IPS-20b (cell line): Measurements from ENCODE around the gene RBM33.

Experiments used
- H3K27ac ChIP-seq: one replicate; pipeline ENCODE4 v1.5.1; 2013; ENCODE audit warnings: low read length
- H3K27me3 ChIP-seq: 2 replicates; pipeline ENCODE4 v1.6.1; 2013; ENCODE audit warnings: mild to moderate bottlenecking, low read length, inconsistent platforms; ENCODE audit not compliant: insufficient read depth
- H3K36me3 ChIP-seq: 2 replicates; pipeline ENCODE4 v1.6.1; 2013; ENCODE audit warnings: low read depth, mild to moderate bottlenecking, inconsistent platforms, low read length, moderate library complexity; ENCODE audit not compliant: insufficient read depth
- H3K4me1 ChIP-seq: 2 replicates; pipeline ENCODE4 v1.6.1; 2013; ENCODE audit warnings: mild to moderate bottlenecking, control low read depth, inconsistent platforms, low read length, moderate library complexity; ENCODE audit not compliant: insufficient read depth
- H3K4me3 ChIP-seq: 2 replicates; pipeline ENCODE4 v1.5.1; 2013; ENCODE audit warnings: mild to moderate bottlenecking, low read length, inconsistent platforms
- H3K9ac ChIP-seq: 2 replicates; pipeline ENCODE4 v1.6.1; 2013; ENCODE audit warnings: low read depth, mild to moderate bottlenecking, inconsistent platforms, low read length, moderate library complexity
- H3K9me3 ChIP-seq: 2 replicates; pipeline ENCODE4 v1.6.1; 2013; ENCODE audit warnings: mild to moderate bottlenecking, low read depth, low read length, inconsistent platforms; ENCODE audit not compliant: insufficient read depth

Gene RBM33

DNA sequence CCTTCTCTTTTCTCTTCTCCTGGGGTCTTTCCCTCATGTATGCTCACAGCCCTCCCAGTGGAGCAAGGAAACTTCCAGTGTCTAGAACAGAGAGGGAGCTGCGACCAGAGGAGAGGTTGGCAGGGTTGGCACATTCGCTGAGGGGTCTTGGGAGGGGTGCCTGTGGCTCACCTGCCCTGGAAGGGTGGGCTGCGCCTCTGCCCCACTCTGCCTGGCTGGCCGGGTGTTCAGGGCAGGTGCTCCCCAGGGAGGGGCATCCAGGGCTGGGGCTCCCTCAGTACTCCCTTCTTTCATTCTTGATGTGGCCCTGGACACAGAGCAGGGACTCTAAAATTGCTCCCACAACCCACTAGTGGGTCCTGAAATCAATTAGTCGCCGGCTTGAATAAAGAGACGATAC lies 150.9 kb downstream of the RBM33 start:
- H3K9me3 ChIP-seq, result no peaks in the 10 kb centered on the region
- H3K27ac ChIP-seq, result no peak overlapping the region
- no peak overlapping the region for H3K9ac ChIP-seq
- H3K4me1 ChIP-seq, result no peaks in the 10 kb centered on the region
- H3K4me3 ChIP-seq, result no peak overlapping the region
- H3K27me3 ChIP-seq, result peaks cover 60% of the 10 kb centered on the region
- H3K36me3 ChIP-seq, result no peaks in the 10 kb centered on the region

DNA sequence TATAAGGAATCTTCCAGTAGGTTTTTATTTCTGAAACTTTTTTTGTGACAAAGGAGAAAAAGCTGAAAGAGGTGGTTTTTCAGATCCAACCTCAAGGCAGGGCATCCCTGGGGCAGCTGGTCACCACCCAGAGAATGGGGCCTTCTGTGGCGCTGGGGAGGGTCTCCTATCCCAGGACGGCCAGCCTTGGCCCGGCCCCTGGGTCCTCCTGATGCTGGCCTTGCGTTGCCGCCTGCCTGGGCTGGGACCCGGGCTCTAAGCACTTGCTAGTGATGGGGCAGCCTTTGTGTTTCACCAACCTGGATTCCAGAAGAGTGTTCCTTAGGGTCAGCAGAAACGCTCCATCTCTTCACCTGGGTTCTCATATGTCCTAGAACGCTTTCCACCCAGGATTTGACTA lies 151.5 kb downstream of the RBM33 start:
- no peaks in the 10 kb centered on the region for H3K4me1 ChIP-seq
- H3K4me3 ChIP-seq, result no peak overlapping the region
- H3K36me3 ChIP-seq, result no peaks in the 10 kb centered on the region
- H3K27ac ChIP-seq, result no peak overlapping the region
- H3K9ac ChIP-seq, result no peak overlapping the region
- H3K9me3 ChIP-seq, result no peaks in the 10 kb centered on the region
- H3K27me3 ChIP-seq, result peaks cover 64% of the 10 kb centered on the region

DNA sequence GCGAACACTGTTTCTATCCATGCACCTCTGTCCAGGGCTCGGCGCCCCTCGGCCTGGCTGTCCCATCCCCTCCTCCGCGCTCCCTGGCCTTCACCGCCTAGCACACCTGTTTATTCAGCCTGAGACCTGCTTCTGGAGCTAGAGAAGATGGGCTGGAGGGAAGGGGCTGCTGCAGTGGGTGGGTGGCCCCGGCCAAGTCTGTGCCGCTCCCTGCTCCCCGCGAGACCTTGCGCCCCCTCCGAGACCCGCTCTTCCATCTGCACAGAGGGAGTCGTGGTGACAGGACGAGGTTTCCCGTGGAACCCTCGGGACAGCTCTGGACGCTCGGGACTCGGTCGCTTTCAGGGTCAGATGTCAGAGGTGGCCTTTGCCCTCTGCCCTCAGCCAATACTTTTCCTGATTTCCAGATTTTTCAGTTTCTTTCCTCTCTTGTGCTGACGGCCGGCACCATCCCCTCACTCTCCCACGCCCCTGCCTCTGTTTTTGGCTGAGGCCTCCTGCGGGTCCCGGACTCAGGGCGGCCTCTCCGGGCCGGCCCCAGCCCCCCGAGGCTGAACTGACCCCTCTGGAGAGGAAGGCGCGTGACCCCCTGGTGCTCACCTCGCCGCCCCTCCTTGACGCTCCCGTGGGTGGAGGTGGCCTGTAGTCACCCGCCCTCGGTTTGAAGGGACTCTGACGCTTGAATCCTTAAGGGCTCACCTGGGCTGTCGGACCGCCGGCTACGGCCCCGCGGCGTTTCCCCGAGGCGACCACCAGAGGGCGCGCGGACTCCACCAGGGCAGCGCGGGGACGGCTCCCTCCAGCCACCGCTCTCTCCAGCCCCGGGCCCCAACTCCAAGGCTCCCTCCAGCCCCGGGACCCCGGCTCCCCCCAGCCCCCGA lies 152.2 kb downstream of the RBM33 start:
- Histone ChIP-seq H3K9ac (no peak overlapping the region), H3K27ac (no peak overlapping the region), H3K4me1 (no peaks in the 10 kb centered on the region), H3K36me3 (no peaks in the 10 kb centered on the region), H3K27me3 (peaks cover 64% of the 10 kb centered on the region), H3K9me3 (no peaks in the 10 kb centered on the region), H3K4me3 (peak overlapping the region; percentile 46; the same call in 1 of the 2 replicates)

DNA sequence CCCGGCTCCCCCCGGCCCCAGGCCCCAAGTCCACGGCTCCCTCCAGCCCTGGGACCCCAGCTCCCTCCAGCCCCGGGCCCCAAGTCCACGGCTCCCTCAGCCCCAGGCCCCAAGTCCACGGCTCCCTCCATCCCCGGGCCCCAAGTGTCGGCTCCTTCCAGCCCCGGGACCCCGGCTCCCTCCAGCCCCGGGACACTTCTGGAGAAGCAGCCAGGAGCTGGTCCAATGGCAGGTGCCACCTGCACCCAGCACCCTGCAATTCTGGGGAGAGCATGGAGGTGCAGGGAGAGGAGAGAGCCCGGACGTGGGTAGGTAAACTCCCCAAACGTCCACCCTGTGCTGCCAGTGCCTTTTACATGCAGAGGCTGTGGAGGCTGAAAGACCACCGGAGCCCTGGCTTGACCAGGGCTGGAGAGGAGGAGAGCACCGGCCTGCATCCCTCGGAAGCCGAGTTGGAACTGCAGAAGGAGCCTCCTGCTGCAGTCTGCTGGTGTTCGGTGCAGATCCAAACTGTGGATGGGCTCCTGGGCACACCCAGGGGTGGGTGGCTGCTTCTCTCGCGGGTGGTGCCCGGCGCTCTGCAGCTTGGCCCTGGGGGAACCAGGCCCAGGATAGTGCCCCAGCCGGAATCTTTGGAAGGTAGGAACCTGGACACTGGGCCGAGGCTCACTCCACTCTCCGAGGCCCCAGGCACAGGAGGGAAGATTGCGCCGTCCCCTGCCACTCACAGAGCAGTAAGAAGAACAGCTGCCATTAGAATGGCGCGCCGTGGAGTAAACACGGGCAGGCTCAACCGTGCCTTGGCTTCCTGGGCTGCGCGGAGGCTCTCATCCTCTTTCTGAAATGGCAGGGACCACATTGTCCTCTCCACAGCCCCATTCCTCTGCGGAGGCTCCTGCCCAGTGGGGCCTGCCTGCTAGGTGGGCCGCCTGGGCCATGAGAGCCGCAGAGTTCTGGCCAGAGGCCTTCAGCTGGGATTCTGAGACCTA lies 153.1 kb downstream of the RBM33 start:
- Histone ChIP-seq H3K9me3 (no peaks in the 10 kb centered on the region), H3K27me3 (peaks cover 72% of the 10 kb centered on the region), H3K4me3 (no peak overlapping the region), H3K36me3 (no peaks in the 10 kb centered on the region), H3K4me1 (no peaks in the 10 kb centered on the region), H3K9ac (no peak overlapping the region), H3K27ac (no peak overlapping the region)

DNA sequence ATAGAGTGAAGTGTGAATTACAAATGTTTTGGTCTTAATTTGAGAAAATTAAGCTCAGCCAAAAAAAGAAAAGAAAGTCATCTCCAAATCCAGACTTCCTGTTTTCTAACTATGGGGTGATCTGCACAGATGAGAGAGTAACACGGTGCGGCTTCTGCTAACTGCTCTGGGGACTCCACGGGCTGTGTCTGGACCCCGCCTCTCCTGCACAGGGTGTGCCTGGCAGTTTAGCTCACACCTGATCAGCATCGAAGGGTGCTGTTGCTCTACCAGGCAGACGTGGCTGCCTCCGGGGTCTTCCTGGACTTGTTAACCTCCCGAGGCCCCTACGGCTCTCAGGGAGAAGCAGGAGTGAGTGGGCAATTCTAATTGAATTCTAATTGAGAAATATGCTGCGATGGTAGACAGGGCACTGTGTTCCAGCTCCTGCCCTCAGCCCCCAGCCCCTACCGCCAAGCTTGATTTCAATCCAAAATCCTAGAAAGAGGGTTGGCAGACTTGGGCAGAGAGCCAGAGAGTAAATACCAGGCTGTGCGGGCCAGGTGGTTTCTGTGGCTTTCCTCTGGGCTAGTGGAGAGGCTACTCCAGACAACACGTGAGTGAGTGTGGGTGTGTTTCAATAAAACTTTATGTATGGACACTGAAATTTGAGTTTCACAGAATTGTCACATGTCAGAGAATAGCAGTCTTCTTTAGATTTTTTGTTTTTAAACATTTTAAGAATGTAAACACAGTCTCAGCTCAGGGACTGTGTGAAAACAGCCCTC lies 154.4 kb downstream of the RBM33 start:
- H3K9ac ChIP-seq, result no peak overlapping the region
- no peaks in the 10 kb centered on the region for H3K36me3 ChIP-seq
- H3K27me3 ChIP-seq, result peaks cover 85% of the 10 kb centered on the region
- no peaks in the 10 kb centered on the region for H3K4me1 ChIP-seq
- no peak overlapping the region for H3K27ac ChIP-seq
- H3K4me3 ChIP-seq, result no peak overlapping the region
- no peaks in the 10 kb centered on the region for H3K9me3 ChIP-seq

DNA sequence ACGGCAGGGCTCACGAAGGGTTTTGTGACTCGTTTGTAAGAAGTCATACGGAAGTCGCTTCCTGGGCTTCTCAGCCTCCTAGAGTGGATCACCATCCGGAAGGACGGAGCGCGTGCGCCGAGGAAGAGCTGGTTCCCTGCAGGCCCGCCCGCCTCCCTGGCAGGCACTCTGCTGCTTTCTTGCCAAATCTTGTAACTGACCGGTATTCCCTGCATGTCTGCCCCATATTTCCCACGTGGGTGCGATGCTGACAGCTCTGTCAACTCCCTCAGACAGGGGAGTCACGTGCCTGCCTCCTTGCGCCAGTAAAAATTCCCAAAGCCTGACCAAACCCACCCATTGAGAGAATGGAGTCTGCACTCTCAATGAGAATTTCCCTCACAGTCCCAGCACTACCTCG lies 155.1 kb downstream of the RBM33 start:
- Histone ChIP-seq H3K9me3 (no peaks in the 10 kb centered on the region), H3K27me3 (peaks cover 91% of the 10 kb centered on the region), H3K36me3 (no peaks in the 10 kb centered on the region), H3K4me3 (no peak overlapping the region), H3K9ac (no peak overlapping the region), H3K27ac (no peak overlapping the region), H3K4me1 (no peaks in the 10 kb centered on the region)

DNA sequence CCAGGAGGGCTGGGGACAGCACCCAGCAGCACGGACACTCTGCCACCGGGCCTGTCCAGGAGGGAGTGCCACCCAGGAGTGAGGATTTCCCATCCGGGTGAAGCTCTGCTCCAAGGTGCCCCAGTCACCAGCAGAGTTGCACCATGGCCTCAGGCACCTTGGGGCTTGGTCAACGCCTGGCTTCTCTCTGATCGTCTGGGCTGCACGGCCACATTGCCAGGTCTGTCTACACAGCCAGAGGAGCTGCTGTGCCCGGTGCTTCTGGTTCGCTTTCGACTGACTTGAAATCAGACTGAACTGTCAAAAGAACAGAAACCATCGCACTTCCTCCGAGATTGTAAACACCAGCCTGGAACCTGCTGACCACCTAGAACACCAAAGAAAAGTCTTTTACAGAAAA lies 155.8 kb downstream of the RBM33 start:
- Histone ChIP-seq H3K9me3 (no peaks in the 10 kb centered on the region), H3K27ac (no peak overlapping the region), H3K36me3 (no peaks in the 10 kb centered on the region), H3K27me3 (peaks cover 97% of the 10 kb centered on the region), H3K9ac (no peak overlapping the region), H3K4me3 (no peak overlapping the region), H3K4me1 (no peaks in the 10 kb centered on the region)

DNA sequence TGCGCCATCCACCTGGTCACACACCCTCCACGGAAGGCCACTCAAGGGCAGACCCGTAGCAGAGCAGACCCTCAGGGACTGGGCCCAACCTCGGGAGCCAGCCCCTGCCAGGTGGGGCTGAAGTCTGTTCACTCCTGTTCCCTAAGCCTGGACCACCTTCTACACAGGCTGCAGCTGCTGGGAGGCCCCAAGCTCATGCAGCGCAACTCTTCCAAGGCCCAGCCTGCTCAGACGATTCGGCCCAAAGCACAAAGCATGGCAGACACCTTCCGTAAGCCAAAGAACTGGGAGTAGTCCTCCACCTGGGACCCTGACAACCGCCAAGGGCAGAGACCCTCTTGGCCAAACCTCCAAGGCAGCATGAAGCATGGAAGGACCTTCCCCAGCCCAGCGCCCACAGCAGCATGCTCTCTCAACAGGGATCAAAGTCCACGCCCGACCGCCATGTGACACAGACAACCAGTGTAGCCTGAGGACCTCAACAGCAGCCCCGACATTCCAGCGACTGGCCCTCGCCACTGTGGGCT lies 156.3 kb downstream of the RBM33 start:
- H3K27me3 ChIP-seq, result peaks cover 97% of the 10 kb centered on the region
- H3K9me3 ChIP-seq, result no peaks in the 10 kb centered on the region
- no peaks in the 10 kb centered on the region for H3K36me3 ChIP-seq
- no peak overlapping the region for H3K4me3 ChIP-seq
- H3K4me1 ChIP-seq, result no peaks in the 10 kb centered on the region
- no peak overlapping the region for H3K9ac ChIP-seq
- no peak overlapping the region for H3K27ac ChIP-seq

DNA sequence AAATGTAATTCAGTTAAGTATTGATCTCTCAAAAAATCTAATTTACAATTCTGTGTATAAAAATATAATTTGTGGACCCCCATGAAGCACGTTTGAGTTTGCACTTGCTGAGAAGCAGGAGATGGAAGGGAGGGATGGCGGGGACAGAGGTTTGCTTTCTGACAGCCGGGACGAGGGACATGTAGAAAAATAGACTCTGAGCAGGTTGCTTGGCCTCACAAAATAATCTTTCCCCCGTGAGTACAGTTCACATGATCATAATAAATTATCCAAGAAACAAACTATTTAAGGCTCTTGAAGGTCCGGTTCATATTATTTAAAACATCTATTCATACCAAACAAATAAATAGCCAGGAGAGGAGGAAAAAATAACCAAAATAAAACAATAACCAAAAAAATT lies 157.8 kb downstream of the RBM33 start:
- Histone ChIP-seq H3K27me3 (peaks cover 100% of the 10 kb centered on the region), H3K9me3 (no peaks in the 10 kb centered on the region), H3K4me1 (peaks cover 5% of the 10 kb centered on the region; the same call in 1 of the 2 replicates), H3K27ac (no peak overlapping the region), H3K4me3 (no peak overlapping the region), H3K36me3 (no peaks in the 10 kb centered on the region), H3K9ac (no peak overlapping the region)

DNA sequence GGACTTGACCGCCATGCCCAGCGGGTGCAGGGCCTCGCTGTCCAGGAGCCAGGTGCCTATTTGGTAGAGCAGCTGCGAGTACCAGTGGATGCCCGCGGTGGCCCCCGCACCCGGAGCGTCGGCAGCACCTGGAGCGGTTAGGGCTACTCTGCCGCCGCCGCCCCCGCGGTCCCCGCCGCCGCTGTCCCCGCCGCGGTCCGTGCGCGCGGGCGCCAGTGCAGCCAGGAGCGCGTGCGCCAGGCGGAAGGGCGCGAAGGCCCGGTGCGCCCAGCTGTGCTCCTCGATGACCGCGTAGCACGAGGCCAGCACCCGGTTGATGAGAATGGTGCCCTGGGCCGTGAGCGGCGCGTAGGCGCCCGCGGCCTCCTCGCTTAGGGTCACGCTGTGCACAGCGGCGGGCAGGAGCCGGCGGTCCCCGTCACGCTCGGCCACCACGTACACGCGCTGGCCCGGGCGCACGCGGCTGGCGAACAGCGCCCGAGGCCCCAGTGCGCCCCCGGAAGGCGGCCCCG lies 158.5 kb downstream of the RBM33 start:
- Histone ChIP-seq H3K27ac (no peak overlapping the region), H3K9me3 (no peaks in the 10 kb centered on the region), H3K27me3 (peaks cover 100% of the 10 kb centered on the region), H3K4me1 (peaks cover 11% of the 10 kb centered on the region; the same call in 1 of the 2 replicates), H3K36me3 (no peaks in the 10 kb centered on the region), H3K4me3 (no peak overlapping the region), H3K9ac (no peak overlapping the region)
